MG63 (cell line): ENCODE data around the gene CCNL2. TPM values are rescaled to one million over a fixed set of nuclear protein-coding genes. Genes with fewer than 3 reads are reported as not detected.
A peak's percentile ranks its signal among the peaks of the same experiment; 100 is the strongest.

Source experiments
- DNase-seq: peaks from one replicate; pipeline ENCODE4 v3.0.0-alpha.2; 2020
- H3K27me3 ChIP-seq: fragments of 250-450 bp; sonication (Bioruptor Pico); 2 replicates; pipeline ENCODE4 v1.5.1; 2020; ENCODE audit warnings: mild to moderate bottlenecking, moderate library complexity
- H3K36me3 ChIP-seq: fragments of 250-450 bp; sonication (Bioruptor Pico); 2 replicates; pipeline ENCODE4 v1.5.1; 2020; ENCODE audit warnings: mild to moderate bottlenecking, moderate library complexity
- H3K4me3 ChIP-seq: fragments of 250-450 bp; sonication (Bioruptor Pico); 2 replicates; pipeline ENCODE4 v1.5.1; 2020; ENCODE audit warnings: mild to moderate bottlenecking, moderate library complexity
- H3K9me3 ChIP-seq: fragments of 250-450 bp; sonication (Bioruptor Pico); 2 replicates; pipeline ENCODE4 v1.5.1; 2020; ENCODE audit warnings: mild to moderate bottlenecking, moderate library complexity
- total RNA-seq: library from RNA; depleted of rRNA; stranded (reverse); fragments of >200 nt; shearing (Covaris generic); gene quantifications from 2 replicates; pipeline ENCODE4 v1.2.3, GENCODE V29; 2014; ENCODE audit warnings: low replicate concordance

Gene CCNL2
- total RNA-seq, 1 experiment from 2014 or later: 45.1 TPM

DNA sequence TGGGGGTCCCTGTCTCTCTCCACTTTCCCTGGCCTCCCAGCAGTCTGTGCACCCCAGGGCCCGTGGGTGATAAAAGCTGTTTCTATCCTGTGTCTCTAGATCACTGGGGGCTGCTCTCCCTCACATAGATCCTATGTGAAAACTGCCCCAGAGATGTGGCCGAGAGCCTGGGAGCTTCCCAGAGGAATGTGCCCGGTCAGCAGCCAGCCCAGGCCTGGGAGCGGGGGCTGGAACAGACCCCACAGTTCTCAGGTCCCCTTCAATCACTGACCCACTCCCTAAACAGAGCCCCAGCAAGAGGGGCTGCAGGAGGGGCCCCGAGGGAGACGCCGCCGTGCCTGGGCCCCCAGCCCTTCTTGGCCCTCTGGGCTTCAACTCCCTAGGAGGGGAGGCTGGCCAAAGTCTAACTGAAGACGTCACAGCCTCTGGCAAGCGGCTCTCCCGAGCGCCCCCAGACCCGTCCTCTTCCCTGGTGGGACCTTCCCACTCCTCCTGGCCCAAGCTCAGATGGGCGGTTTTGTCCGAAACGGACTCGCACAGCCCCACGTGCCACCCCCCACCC, 41.2 kb downstream of the CCNL2 start:
- peaks cover 21% of the 10 kb centered on the region for H3K36me3 ChIP-seq
- H3K9me3 ChIP-seq: no peaks in the 10 kb centered on the region
- no peak for DNase-seq
- peak overlapping the region; percentile 91 for H3K4me3 ChIP-seq
- no peaks in the 10 kb centered on the region for H3K27me3 ChIP-seq

DNA sequence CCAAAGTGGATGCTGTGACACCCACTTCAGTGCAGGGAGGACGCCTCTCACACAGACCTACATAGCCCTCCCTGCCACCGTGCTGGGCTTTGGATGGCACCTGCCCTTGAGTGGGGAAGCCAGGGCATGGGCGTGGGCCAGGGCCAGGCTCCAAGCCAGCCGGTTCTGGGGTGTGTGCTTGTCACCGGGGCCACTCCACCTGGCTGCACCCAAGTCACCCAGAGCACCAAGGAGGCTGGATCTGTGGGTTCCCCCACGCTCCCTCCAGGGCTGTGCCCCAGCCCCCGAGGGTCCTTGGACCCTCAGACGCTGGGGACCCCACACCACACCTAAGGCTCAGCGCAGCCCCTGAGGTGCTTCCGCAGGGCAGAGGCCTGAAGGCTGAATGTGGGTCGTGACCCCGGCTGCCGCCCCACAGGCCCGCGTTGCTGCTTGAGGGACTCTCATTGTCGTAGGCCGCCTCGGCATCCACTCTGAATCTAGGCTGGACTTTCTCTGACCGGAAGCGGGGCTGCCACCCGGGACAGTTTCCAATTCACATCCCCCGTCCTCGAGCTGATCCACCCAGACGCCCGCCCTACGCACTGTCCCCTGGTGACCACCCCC, 42.2 kb downstream of the CCNL2 start:
- Histone ChIP-seq H3K36me3 (peaks cover 30% of the 10 kb centered on the region), H3K27me3 (no peaks in the 10 kb centered on the region), H3K4me3 (peak overlapping the region; percentile 91), H3K9me3 (no peaks in the 10 kb centered on the region)
- DNase-seq: peak; percentile 50

DNA sequence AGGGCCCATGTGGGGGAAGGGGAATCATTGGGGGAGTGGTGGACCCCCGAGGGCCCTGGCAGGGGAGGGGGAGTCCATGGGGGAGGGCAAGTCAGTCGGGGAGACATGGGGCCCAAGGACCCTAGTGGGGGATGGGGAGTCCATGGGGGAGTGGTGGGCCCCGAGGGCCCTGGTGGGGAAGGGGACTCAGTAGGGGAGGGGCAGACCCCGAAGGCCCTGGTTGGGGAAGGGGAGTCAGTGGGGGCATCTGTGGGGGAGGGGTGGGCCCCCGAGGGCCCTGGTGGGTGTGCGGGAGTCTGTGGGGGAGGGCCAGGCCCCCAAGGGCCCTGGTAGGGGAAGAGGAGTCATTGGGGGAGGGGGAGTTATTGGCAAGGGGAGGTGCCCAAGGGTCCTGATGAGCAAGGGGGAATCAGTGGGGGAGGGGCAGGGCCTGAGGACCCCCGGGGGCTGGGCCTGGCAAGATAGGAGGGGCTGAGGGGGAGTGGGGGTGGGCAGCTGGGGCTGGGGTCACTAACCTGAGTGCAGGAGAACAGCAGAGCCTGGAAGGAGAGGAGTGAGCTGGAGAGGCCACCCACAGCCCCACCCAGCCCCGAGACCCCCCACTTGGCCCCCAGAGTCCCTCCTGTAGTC, 42.9 kb downstream of the CCNL2 start:
- H3K4me3 ChIP-seq: peak overlapping the region; percentile 91
- no peaks in the 10 kb centered on the region for H3K27me3 ChIP-seq
- no peaks in the 10 kb centered on the region for H3K9me3 ChIP-seq
- peaks cover 32% of the 10 kb centered on the region for H3K36me3 ChIP-seq
- DNase-seq: no peak

- no peaks in the 10 kb centered on the region for H3K9me3 ChIP-seq
- peak; percentile 58 for DNase-seq
- peak overlapping the region; percentile 24; the same call in 1 of the 2 replicates for H3K4me3 ChIP-seq
- no peaks in the 10 kb centered on the region for H3K27me3 ChIP-seq
- H3K36me3 ChIP-seq: peaks cover 32% of the 10 kb centered on the region
Measured at GRCh38 chr1:1355416-1355815, 43.7 kb downstream of the CCNL2 start.

GRCh38 chr1:1354271-1355247, 44.6 kb downstream of the CCNL2 start:
- no peak for DNase-seq
- Histone ChIP-seq H3K9me3 (no peaks in the 10 kb centered on the region), H3K4me3 (no peak overlapping the region), H3K36me3 (peaks cover 32% of the 10 kb centered on the region), H3K27me3 (no peaks in the 10 kb centered on the region)

DNA sequence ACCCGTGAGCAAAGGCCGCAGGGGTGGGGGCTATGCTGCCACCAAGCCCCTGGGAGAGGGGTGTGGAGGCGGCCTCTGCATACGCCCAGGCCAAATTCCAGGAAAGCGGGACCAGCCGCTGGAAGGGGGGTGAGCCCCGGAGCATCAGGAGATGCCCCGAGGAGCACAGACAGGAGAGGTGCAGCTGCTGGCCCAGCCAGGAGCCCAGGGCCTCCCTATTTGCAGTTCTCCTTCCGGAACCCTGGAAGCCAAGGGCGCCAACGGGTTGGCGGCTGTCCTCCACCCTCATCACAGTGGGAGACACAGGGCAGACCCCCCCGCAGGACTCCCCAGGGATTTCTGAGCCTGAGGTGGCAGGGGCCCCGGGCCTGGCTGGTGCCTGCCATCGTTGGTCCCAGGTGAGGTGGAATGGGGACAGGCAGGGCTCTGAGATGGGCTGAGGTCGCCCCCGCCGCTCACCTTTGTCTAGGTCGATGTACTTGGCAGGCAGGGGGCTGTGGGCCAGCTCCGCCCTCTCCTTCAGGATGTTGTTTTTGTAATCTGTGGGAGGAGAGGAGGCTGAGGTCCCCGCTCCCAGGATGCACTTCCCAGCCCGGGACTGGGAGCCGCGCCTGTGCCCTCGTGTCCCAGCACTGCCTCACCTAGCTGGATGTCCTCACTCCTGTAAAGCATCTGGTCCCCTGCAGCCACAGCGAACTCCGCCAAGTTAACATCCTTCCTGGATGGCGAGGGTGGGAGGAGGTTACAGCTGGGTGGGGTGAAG, 45.6 kb downstream of the CCNL2 start:
- H3K4me3 ChIP-seq: no peak overlapping the region
- no peaks in the 10 kb centered on the region for H3K27me3 ChIP-seq
- no peak for DNase-seq
- peaks cover 32% of the 10 kb centered on the region for H3K36me3 ChIP-seq
- H3K9me3 ChIP-seq: no peaks in the 10 kb centered on the region

GRCh38 chr1:1352786-1353388, 46.2 kb downstream of the CCNL2 start:
- no peak overlapping the region for H3K4me3 ChIP-seq

GRCh38 chr1:1351511-1352427, 47.4 kb downstream of the CCNL2 start:
- peak; percentile 76 for DNase-seq

More at GRCh38 chr1:1352786-1353388, 46.2 kb downstream of the CCNL2 start:
- Histone ChIP-seq H3K27me3 (no peaks in the 10 kb centered on the region), H3K36me3 (peaks cover 35% of the 10 kb centered on the region), H3K9me3 (no peaks in the 10 kb centered on the region)
- no peak for DNase-seq

DNA sequence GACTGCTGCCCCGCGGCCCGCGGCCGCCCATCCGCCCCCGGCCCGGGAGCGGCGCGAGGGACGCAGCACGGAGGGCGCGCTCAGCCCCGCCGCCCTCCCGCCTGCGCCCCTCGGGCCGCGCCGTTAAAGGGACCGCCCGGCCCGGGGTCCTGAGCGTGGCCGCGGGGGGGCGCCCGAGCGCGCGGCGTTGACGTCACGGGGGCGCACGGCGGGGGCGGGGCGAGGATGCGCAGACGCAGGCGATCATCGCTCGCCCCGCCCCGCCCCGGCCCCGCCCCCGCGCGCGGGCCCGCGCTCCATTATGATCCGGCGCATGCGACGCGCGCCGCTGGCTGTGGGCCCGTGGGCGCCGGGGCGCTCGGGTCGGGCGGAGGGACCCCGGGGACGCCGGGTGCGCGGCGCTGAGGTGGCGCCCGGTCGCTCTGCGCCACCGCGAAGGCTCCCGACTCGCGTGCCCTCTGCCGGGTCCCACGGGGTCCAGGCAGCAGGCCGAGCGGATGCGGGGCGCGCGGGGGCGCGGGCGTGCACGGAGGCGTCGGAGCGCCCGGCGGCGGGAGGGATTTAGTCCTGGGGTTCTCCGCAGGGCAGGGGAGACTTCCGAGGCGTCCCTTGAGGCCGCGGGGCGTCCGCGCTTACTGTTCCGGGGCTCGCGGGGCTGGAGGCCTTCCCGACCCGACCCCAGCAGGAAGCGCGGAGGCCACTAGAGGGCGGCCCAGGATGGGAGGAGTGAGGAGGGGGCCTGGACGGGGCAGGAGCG, 49.7 kb downstream of the CCNL2 start, which contains the start of gene DVL1:
TSS of gene DVL1 (minus strand) at position 163 of the 757 bp plus-strand sequence. CDS start 353 bp downstream, outside the sequence.
- Histone ChIP-seq H3K9me3 (no peaks in the 10 kb centered on the region), H3K36me3 (peaks cover 43% of the 10 kb centered on the region), H3K27me3 (no peaks in the 10 kb centered on the region), H3K4me3 (peak within 1 kb of the TSS; percentile 66)
- peak; percentile 74 for DNase-seq

More at GRCh38 chr1:1351511-1352427, 47.4 kb downstream of the CCNL2 start:
- H3K4me3 ChIP-seq: peak overlapping the region; percentile 10
- H3K36me3 ChIP-seq: peaks cover 32% of the 10 kb centered on the region
- H3K27me3 ChIP-seq: no peaks in the 10 kb centered on the region
- no peaks in the 10 kb centered on the region for H3K9me3 ChIP-seq

GRCh38 chr1:1348420-1349255, 50.5 kb downstream of the CCNL2 start:
- Histone ChIP-seq H3K27me3 (no peaks in the 10 kb centered on the region), H3K4me3 (peak overlapping the region; percentile 66), H3K9me3 (no peaks in the 10 kb centered on the region), H3K36me3 (peaks cover 37% of the 10 kb centered on the region)
- no peak for DNase-seq

DNA sequence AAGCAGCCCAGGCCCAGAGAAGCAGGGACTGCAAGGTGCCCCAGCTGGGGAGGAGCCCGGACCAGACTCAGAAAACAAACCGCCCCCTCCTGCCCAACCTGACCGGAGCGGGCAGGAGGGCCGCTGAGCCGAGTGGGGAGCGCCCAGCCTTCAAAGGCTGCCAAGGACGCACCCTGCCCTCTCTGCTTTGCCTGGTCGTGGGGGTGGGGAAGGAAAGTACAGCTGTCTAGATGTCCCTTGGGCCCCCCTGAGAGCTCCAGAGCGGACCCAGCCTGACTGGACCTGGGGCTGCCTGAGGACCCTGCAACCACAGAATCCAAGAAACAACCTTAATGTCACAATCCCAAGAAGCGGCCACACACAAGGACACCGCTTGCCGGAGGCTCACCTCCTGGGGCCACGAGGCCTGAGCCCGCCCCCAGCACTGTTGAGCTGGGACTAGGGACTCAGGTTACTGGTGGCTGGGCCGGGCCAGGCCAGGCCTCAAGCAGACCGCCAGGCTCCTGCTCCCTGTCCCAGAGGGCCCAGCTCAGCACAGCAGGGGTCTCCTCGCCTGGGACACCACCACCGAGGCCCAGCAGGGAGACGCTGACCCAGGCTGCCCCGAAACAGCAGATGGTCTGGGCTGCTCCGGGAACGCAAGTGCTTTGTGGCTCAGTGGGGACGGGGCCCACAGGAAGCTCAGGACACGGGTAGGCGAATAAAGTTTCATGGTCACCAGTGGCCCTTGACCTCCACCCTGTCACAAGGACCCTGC, 51.3 kb downstream of the CCNL2 start:
- Histone ChIP-seq H3K36me3 (peaks cover 30% of the 10 kb centered on the region), H3K27me3 (no peaks in the 10 kb centered on the region), H3K4me3 (peak overlapping the region; percentile 66), H3K9me3 (no peaks in the 10 kb centered on the region)
- DNase-seq: peak; percentile 61

GRCh38 chr1:1347026-1347595, 52.0 kb downstream of the CCNL2 start:
- Histone ChIP-seq H3K27me3 (no peaks in the 10 kb centered on the region), H3K4me3 (peak overlapping the region; percentile 66), H3K9me3 (no peaks in the 10 kb centered on the region), H3K36me3 (peaks cover 23% of the 10 kb centered on the region)
- no peak for DNase-seq
